H1 (cell line): ENCODE data around the gene S100A8. TPM values are rescaled to one million over a fixed set of nuclear protein-coding genes. Genes with fewer than 3 reads are reported as not detected.

ENCODE experiments used
- RAD21 ChIP-seq, 2 experiments: IDR thresholded peaks in 1 of 2; conservative IDR thresholded peaks in 1 of 2; 2 replicates each; pipeline ENCODE4 v1.6.1; 2011; ENCODE audit warnings: low read depth in 2 of 2, low read length in 2 of 2, improper control_type of control experiment in 1 of 2, inconsistent platforms in 1 of 2, mild to moderate bottlenecking in 1 of 2, moderate library complexity in 1 of 2
- polyA plus RNA-seq, 7 experiments: library from polyadenylated mRNA; depleted of rRNA in 3 of 7; stranded (reverse) in 5 of 7; unstranded in 2 of 7; fragments of >200 nt in 5 of 7; fragments of 200-250 nt in 2 of 7; gene quantifications; 1 replicate in 5 of 7; 2 replicates in 1 of 7; 4 replicates in 1 of 7; pipeline versions ENCODE4 v1.2.1 to v1.2.3, GENCODE V29; 2011 to 2013; ENCODE audit warnings: missing spikeins in 2 of 7, mixed read lengths in 2 of 7
- total RNA-seq: library from RNA; stranded (reverse); fragmentation: NEBNext Ultra II Directional; extraction: Animal tissue kit (Norgen Biotek cat#: 25700); gene quantifications from 2 replicates; pipeline ENCODE4 v1.2.1, GENCODE V29; 2021

The S100A8 gene
- total and polyA plus RNA-seq, 2 of the 8 experiments (the other 6 are each of a cell fraction or from before 2014, with no cell fraction given): not detected

DNA sequence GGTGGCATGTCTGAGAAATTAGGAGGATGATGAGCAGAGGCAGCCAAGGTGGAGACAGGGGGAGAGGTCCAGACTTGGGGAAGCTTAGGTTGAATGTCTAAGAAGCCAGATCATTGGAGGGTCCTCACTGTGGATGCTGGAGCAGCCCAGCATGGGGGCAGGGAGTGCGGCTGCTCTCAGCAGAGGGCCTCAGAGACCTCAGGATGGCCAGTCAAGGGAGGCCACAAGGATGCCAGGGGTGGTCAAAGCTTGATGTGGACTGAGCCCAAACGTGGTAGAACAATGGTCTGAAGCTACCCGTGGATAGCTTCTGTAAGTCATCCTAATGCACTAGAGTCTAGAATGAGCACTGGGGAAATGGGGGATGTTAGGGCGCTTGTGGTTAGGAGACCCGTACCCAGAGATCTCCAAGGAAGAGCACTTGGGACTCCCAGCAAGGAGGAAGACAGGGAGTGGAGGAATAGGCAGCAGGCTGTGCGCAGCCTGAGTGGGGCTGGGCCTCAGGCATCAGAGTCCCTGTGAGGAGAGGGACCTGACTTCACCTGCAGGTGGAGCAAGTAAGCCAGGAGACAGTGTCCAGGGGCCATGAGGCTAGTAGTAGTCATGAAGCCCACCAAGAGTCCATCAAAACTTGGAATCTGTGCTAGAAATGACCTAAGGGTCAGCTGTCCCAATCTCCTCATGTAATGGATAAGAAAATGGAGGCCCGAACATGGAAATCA is 37.5 kb downstream of the S100A8 start (continued):
- peak; percentile 63 for TF ChIP-seq RAD21 (IDR thresholded peaks at IDR 0.05 in 1 of 2, conservative IDR thresholded peaks at IDR 0.05 in 1 of 2; ENCODE audit: low read depth in 2 of 2, low read length in 2 of 2)
